ENCODE data around the gene NRAS. TPM values are rescaled to one million over a fixed set of nuclear protein-coding genes. Genes with fewer than 3 reads are reported as not detected.
A peak's percentile ranks its signal among the peaks of the same experiment; 100 is the strongest.

NRAS gene
- total and polyA plus RNA-seq, 9 donors: 8.7 to 21.7 (median 16.4) TPM

GRCh38 chr1:114668784-114669561 is 47.6 kb downstream of the NRAS start:
- Histone ChIP-seq H3K4me1 (ENCODE audit: insufficient read depth) (peaks cover 3% of the 10 kb centered on the region), H3K36me3 (no peaks in the 10 kb centered on the region), H3K27me3 (no peaks in the 10 kb centered on the region), H3K27ac (no peak overlapping the region), H3K4me3 (peak overlapping the region; percentile 82), H3K9me3 (no peaks in the 10 kb centered on the region)
- TF ChIP-seq CTCF (IDR thresholded peaks at IDR 0.05) (no peak), EP300 (IDR thresholded peaks at IDR 0.05) (no peak), POLR2A (IDR thresholded peaks at IDR 0.05) (no peak)
- intact Hi-C loops (cut with DNase I): no loop called here
- DNase-seq: no peak
- WGBS, 3 donors: 40 to 43% (median 42%) methylated on average over 13 of the region's 13 CpGs

- Histone ChIP-seq H3K4me1 (ENCODE audit: insufficient read depth) (peaks cover 3% of the 10 kb centered on the region), H3K4me3 (no peak overlapping the region), H3K9me3 (no peaks in the 10 kb centered on the region), H3K27me3 (no peaks in the 10 kb centered on the region), H3K36me3 (no peaks in the 10 kb centered on the region), H3K27ac (no peak overlapping the region)
- intact Hi-C loops (cut with DNase I): no loop called here
- TF ChIP-seq POLR2A (IDR thresholded peaks at IDR 0.05): no peak
- TF ChIP-seq EP300 (IDR thresholded peaks at IDR 0.05): no peak
- TF ChIP-seq CTCF (IDR thresholded peaks at IDR 0.05): no peak
- 82 to 93% (median 90%) methylated on average over 4 of the region's 4 CpGs for whole genome bisulfite sequencing, 3 donors
- no peak for DNase-seq
Measured at GRCh38 chr1:114668373-114668772, 48.2 kb downstream of the NRAS start.

- Histone ChIP-seq H3K36me3 (no peaks in the 10 kb centered on the region), H3K27me3 (no peaks in the 10 kb centered on the region), H3K4me3 (no peak overlapping the region), H3K27ac (no peak overlapping the region), H3K9me3 (no peaks in the 10 kb centered on the region), H3K4me1 (ENCODE audit: insufficient read depth) (peaks cover 3% of the 10 kb centered on the region)
- DNase-seq: no peak
- WGBS, 3 donors: 91 to 94% (median 92%) methylated on average over 3 of the region's 3 CpGs
- no peak for TF ChIP-seq POLR2A (IDR thresholded peaks at IDR 0.05)
- TF ChIP-seq EP300 (IDR thresholded peaks at IDR 0.05): no peak
- TF ChIP-seq CTCF (IDR thresholded peaks at IDR 0.05): no peak
- intact Hi-C loops (cut with DNase I): no loop called here
Measured at GRCh38 chr1:114666954-114667353, 49.6 kb downstream of the NRAS start.

GRCh38 chr1:114660238-114660637 is 56.3 kb downstream of the NRAS start:
- DNase-seq: no peak
- H3K4me1 ChIP-seq (ENCODE audit: insufficient read depth): no peaks in the 10 kb centered on the region
- intact Hi-C loops (cut with DNase I): no loop called here
- TF ChIP-seq POLR2A (IDR thresholded peaks at IDR 0.05) (no peak), EP300 (IDR thresholded peaks at IDR 0.05) (no peak), CTCF (IDR thresholded peaks at IDR 0.05) (no peak)
- no peak overlapping the region for H3K27ac ChIP-seq
- H3K4me3 ChIP-seq: no peak overlapping the region
- no peaks in the 10 kb centered on the region for H3K9me3 ChIP-seq
- 2 to 16% (median 3%) methylated on average over 2 of the region's 2 CpGs for WGBS, 3 donors
- no peaks in the 10 kb centered on the region for H3K36me3 ChIP-seq
- H3K27me3 ChIP-seq: no peaks in the 10 kb centered on the region

Small RNA genes within 50 kb of the gene (small RNA-seq; reads per million reads assigned to genes)
- gene RN7SL432P: not detected
- gene RNY1P13: not detected

Other genes with a start within 250 kb of the NRAS start
- gene TRIM33, start 205.6 kb downstream of the NRAS start, total RNA-seq: 10 to 100 TPM; 31.2 to 49.6 (median 38.5) TPM
- gene TRIM33, start 205.6 kb downstream of the NRAS start, polyA plus RNA-seq: 10 to 100 TPM; 11.1 to 22.1 TPM
- 10 to 100 TPM; 32.2 to 47.7 (median 40.2) TPM for gene BCAS2, start 135.2 kb downstream of the NRAS start, total RNA-seq
- gene BCAS2, start 135.2 kb downstream of the NRAS start, polyA plus RNA-seq: 10 to 100 TPM; 32.1 to 36.4 TPM
- 1 to 10 TPM; 2.2 to 3.6 (median 2.6) TPM for gene DENND2C, start 46.7 kb downstream of the NRAS start, total RNA-seq
- gene DENND2C, start 46.7 kb downstream of the NRAS start, polyA plus RNA-seq: 1 to 10 TPM; 1.5 to 2.9 TPM
- under 1 TPM in 1 of 7 donors, not detected in 6; 0.13 TPM for gene AMPD1, start 21.2 kb downstream of the NRAS start, total RNA-seq
- 1 to 10 TPM in 1 of 2 donors, under 1 TPM in 1; 0.18 to 1.8 TPM for gene AMPD1, start 21.2 kb downstream of the NRAS start, polyA plus RNA-seq
- gene CSDE1, start 41.2 kb upstream of the NRAS start, total RNA-seq: 100 to 1,000 TPM; 357 to 752 (median 558) TPM
- 100 to 1,000 TPM; 225 to 458 TPM for gene CSDE1, start 41.2 kb upstream of the NRAS start, polyA plus RNA-seq
- 10 to 100 TPM; 22.8 to 41.8 (median 31.4) TPM for gene SIKE1, start 63.9 kb upstream of the NRAS start, total RNA-seq
- 10 to 100 TPM; 12.4 to 15.3 TPM for gene SIKE1, start 63.9 kb upstream of the NRAS start, polyA plus RNA-seq
- not detected for gene SYCP1, start 138.1 kb upstream of the NRAS start, total RNA-seq
- under 1 TPM in 1 of 2 donors, not detected in 1; 0.13 TPM for gene SYCP1, start 138.1 kb upstream of the NRAS start, polyA plus RNA-seq

Data from ovary (tissue), 9 donors.